Stimulated activated CD8-positive, alpha-beta memory T cell treated with anti-CD3 and anti-CD28 coated beads, Interleukin-4, amount 100 ng/mL, for 24 hours (primary cell): ENCODE results near the gene ABHD8.

Experiments
- DNase-seq: peaks from one replicate; pipeline ENCODE4 v3.0.0-alpha.2; 2020; ENCODE audit warnings: low read depth

ABHD8 gene

DNA sequence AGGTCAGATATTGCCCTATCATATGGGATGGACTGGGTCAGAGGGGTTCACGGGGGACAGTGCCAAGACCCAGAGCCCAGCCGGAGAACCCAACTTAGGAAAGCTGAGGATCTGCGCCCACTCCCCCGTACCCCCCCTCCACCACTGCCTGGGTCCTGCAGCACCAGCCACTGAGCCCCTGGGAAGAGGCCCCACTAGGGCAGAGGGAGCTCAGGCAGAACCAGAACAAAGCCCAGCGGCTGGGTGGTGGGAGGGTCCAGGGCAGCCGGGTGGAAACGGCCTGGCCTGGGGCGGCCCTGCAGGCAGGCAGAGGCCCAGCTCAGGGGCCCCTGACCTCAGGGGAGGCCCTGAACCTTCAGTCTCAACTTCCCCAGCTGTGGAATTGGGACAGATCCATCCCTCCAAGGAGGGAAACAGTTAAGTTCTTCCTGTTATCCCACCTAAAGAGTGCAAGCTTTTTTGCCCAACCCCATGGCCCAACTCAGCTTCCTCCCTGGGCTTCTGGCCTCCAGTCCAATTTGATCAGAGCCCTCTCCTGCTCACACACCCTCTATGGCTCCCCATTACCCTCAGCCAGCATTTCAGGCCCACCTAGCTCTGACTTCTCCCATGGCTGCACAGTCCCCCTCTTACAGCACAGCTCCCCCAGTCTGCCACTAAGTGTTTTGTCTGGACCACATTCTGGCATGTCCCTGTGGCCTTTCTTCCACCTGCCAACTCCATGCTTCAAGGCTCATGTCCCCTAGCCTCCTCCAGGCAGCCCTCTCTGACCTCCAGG lies 60.6 kb downstream of the ABHD8 start:
- no peak for DNase-seq
